Adipocyte (in vitro differentiated cells): ENCODE data around the gene CALML5.

ENCODE experiments used
- DNase-seq: peaks from one replicate; pipeline ENCODE4 v3.0.0-alpha.2; 2015; ENCODE audit warnings: low read depth
- H3K27me3 ChIP-seq: replicated peaks from 2 replicates; pipeline ENCODE4 v1.7.0; 2013; ENCODE audit warnings: mild to moderate bottlenecking, low read length, moderate library complexity; ENCODE audit not compliant: control insufficient read depth, insufficient read depth
- H3K36me3 ChIP-seq: 2 replicates; pipeline ENCODE4 v1.7.0; 2013; ENCODE audit warnings: low read length, mild to moderate bottlenecking, moderate library complexity; ENCODE audit not compliant: control insufficient read depth, insufficient read depth, severe bottlenecking
- H3K4me1 ChIP-seq: 2 replicates; pipeline ENCODE4 v1.7.0; 2013; ENCODE audit warnings: mild to moderate bottlenecking, low read length, moderate library complexity; ENCODE audit not compliant: control insufficient read depth, insufficient read depth
- H3K4me3 ChIP-seq: 2 replicates; pipeline ENCODE4 v1.7.0; 2013; ENCODE audit warnings: mild to moderate bottlenecking, low read length, moderate library complexity
- H3K9ac ChIP-seq: 2 replicates; pipeline ENCODE4 v1.7.0; 2013; ENCODE audit warnings: mild to moderate bottlenecking, low read length, moderate library complexity
- H3K9me3 ChIP-seq: 2 replicates; pipeline ENCODE4 v1.7.0; 2013; ENCODE audit warnings: mild to moderate bottlenecking, low read length, moderate library complexity; ENCODE audit not compliant: control insufficient read depth

Gene CALML5

GRCh38 chr10:5464546-5464945 lies 34.8 kb downstream of the CALML5 start:
- H3K4me3 ChIP-seq: no peak overlapping the region
- H3K9ac ChIP-seq: no peak overlapping the region
- no peaks in the 10 kb centered on the region for H3K27me3 ChIP-seq
- peaks cover 48% of the 10 kb centered on the region for H3K4me1 ChIP-seq
- no peak for DNase-seq
- peaks cover 7% of the 10 kb centered on the region for H3K9me3 ChIP-seq
- H3K36me3 ChIP-seq: peaks cover 12% of the 10 kb centered on the region

- peak overlapping the region; percentile 58 for H3K4me3 ChIP-seq
- H3K27me3 ChIP-seq: no peaks in the 10 kb centered on the region
- no peak overlapping the region for H3K9ac ChIP-seq
- H3K36me3 ChIP-seq: peaks cover 29% of the 10 kb centered on the region
- peaks cover under 1% of the 10 kb centered on the region for H3K9me3 ChIP-seq
- peaks cover 36% of the 10 kb centered on the region for H3K4me1 ChIP-seq
- no peak for DNase-seq
Measured at GRCh38 chr10:5462841-5463293, 36.5 kb downstream of the CALML5 start.

GRCh38 chr10:5461914-5462840 lies 37.2 kb downstream of the CALML5 start:
- no peaks in the 10 kb centered on the region for H3K27me3 ChIP-seq
- peak; percentile 62 for DNase-seq
- H3K4me3 ChIP-seq: peak overlapping the region; percentile 58
- H3K4me1 ChIP-seq: peaks cover 31% of the 10 kb centered on the region
- peak overlapping the region; percentile 63 for H3K9ac ChIP-seq
- peaks cover 34% of the 10 kb centered on the region for H3K36me3 ChIP-seq
- H3K9me3 ChIP-seq: no peaks in the 10 kb centered on the region

- Histone ChIP-seq H3K27me3 (no peaks in the 10 kb centered on the region), H3K9ac (peak overlapping the region; percentile 63), H3K9me3 (no peaks in the 10 kb centered on the region), H3K4me3 (peak overlapping the region; percentile 58), H3K36me3 (peaks cover 44% of the 10 kb centered on the region), H3K4me1 (peaks cover 24% of the 10 kb centered on the region)
- peak; percentile 24 for DNase-seq
Measured at GRCh38 chr10:5461203-5461588, 38.2 kb downstream of the CALML5 start.

GRCh38 chr10:5460468-5461202 lies 38.7 kb downstream of the CALML5 start:
- H3K27me3 ChIP-seq: no peaks in the 10 kb centered on the region
- no peak overlapping the region for H3K4me3 ChIP-seq
- H3K9me3 ChIP-seq: no peaks in the 10 kb centered on the region
- no peak for DNase-seq
- peaks cover 50% of the 10 kb centered on the region for H3K36me3 ChIP-seq
- peaks cover 23% of the 10 kb centered on the region for H3K4me1 ChIP-seq
- H3K9ac ChIP-seq: no peak overlapping the region

- peaks cover 23% of the 10 kb centered on the region for H3K4me1 ChIP-seq
- no peak for DNase-seq
- no peak overlapping the region for H3K4me3 ChIP-seq
- no peaks in the 10 kb centered on the region for H3K9me3 ChIP-seq
- no peak overlapping the region for H3K9ac ChIP-seq
- peaks cover 65% of the 10 kb centered on the region for H3K36me3 ChIP-seq
- H3K27me3 ChIP-seq: no peaks in the 10 kb centered on the region
Measured at GRCh38 chr10:5458949-5459747, 40.2 kb downstream of the CALML5 start.

- Histone ChIP-seq H3K9ac (no peak overlapping the region), H3K9me3 (no peaks in the 10 kb centered on the region), H3K4me3 (no peak overlapping the region), H3K4me1 (peaks cover 23% of the 10 kb centered on the region), H3K27me3 (no peaks in the 10 kb centered on the region), H3K36me3 (peaks cover 72% of the 10 kb centered on the region)
- no peak for DNase-seq
Measured at GRCh38 chr10:5458425-5458824, 40.9 kb downstream of the CALML5 start.

- no peak overlapping the region for H3K4me3 ChIP-seq
- no peaks in the 10 kb centered on the region for H3K27me3 ChIP-seq
- peaks cover 20% of the 10 kb centered on the region for H3K4me1 ChIP-seq
- H3K9ac ChIP-seq: no peak overlapping the region
- H3K9me3 ChIP-seq: no peaks in the 10 kb centered on the region
- DNase-seq: no peak
- peaks cover 79% of the 10 kb centered on the region for H3K36me3 ChIP-seq
Measured at GRCh38 chr10:5457741-5458140, 41.6 kb downstream of the CALML5 start.

GRCh38 chr10:5456563-5456962 lies 42.8 kb downstream of the CALML5 start:
- no peaks in the 10 kb centered on the region for H3K27me3 ChIP-seq
- no peak for DNase-seq
- no peak overlapping the region for H3K4me3 ChIP-seq
- H3K9ac ChIP-seq: no peak overlapping the region
- H3K4me1 ChIP-seq: peaks cover 8% of the 10 kb centered on the region
- H3K9me3 ChIP-seq: no peaks in the 10 kb centered on the region
- H3K36me3 ChIP-seq: peaks cover 90% of the 10 kb centered on the region

- no peak overlapping the region for H3K9ac ChIP-seq
- H3K4me1 ChIP-seq: peaks cover 16% of the 10 kb centered on the region
- H3K36me3 ChIP-seq: peaks cover 71% of the 10 kb centered on the region
- H3K9me3 ChIP-seq: no peaks in the 10 kb centered on the region
- no peak overlapping the region for H3K4me3 ChIP-seq
- H3K27me3 ChIP-seq: no peaks in the 10 kb centered on the region
- no peak for DNase-seq
Measured at GRCh38 chr10:5453749-5454489, 45.5 kb downstream of the CALML5 start.
